Karpas-422 (cell line): ENCODE measurements around the gene CBFA2T2. TPM values are rescaled to one million over a fixed set of nuclear protein-coding genes. Genes with fewer than 3 reads are reported as not detected.

Experiments
- DNase-seq: peaks from one replicate; pipeline ENCODE4 v3.0.0-alpha.2; 2015
- H2AFZ ChIP-seq: fragments of 200-600 bp; sonication (generic); 2 replicates; pipeline ENCODE4 v1.6.1; 2014; ENCODE audit warnings: antibody characterized with exemption, low read length, mixed read lengths
- H3K27ac ChIP-seq: fragments of 200-600 bp; sonication (generic); 2 replicates; pipeline ENCODE4 v1.5.1; 2014; ENCODE audit warnings: mild to moderate bottlenecking, low read length, moderate library complexity
- H3K27me3 ChIP-seq: fragments of 200-600 bp; sonication (generic); 2 replicates; pipeline ENCODE4 v1.6.1; 2014; ENCODE audit warnings: low read length, mixed read lengths
- H3K36me3 ChIP-seq: fragments of 200-600 bp; sonication (generic); 2 replicates; pipeline ENCODE4 v1.6.1; 2014; ENCODE audit warnings: low read length, mixed read lengths; ENCODE audit not compliant: insufficient read depth
- H3K4me1 ChIP-seq: fragments of 200-600 bp; sonication (generic); 2 replicates; pipeline ENCODE4 v1.6.1; 2014; ENCODE audit warnings: mild to moderate bottlenecking, low read length, mixed read lengths
- H3K4me2 ChIP-seq: fragments of 200-600 bp; sonication (generic); 2 replicates; pipeline ENCODE4 v1.6.1; 2014; ENCODE audit warnings: low read length, low read depth, mild to moderate bottlenecking; ENCODE audit not compliant: poor library complexity, severe bottlenecking
- H3K4me3 ChIP-seq: fragments of 200-600 bp; sonication (generic); 2 replicates; pipeline ENCODE4 v1.5.1; 2014; ENCODE audit warnings: mild to moderate bottlenecking, antibody characterized with exemption, low read length, mixed read lengths
- H3K79me2 ChIP-seq: fragments of 200-600 bp; sonication (generic); 2 replicates; pipeline ENCODE4 v1.6.1; 2014; ENCODE audit warnings: mild to moderate bottlenecking, low read length, mixed read lengths
- H3K9ac ChIP-seq: fragments of 200-600 bp; sonication (generic); 2 replicates; pipeline ENCODE4 v1.6.0; 2014; ENCODE audit warnings: low read length
- H3K9me2 ChIP-seq: fragments of 200-600 bp; sonication (generic), shearing (Covaris generic); replicated peaks from 2 replicates; pipeline ENCODE4 v1.6.0; 2014; ENCODE audit warnings: mild to moderate bottlenecking, low read length, moderate library complexity; ENCODE audit not compliant: insufficient read depth
- H3K9me3 ChIP-seq: fragments of 300-700, 200-600 bp; sonication (generic); 2 replicates; pipeline ENCODE4 v1.6.1; 2014; ENCODE audit warnings: low read length, mixed read lengths
- H4K20me1 ChIP-seq: fragments of 200-600 bp; sonication (generic); 2 replicates; pipeline ENCODE4 v1.6.1; 2014; ENCODE audit warnings: mild to moderate bottlenecking, antibody characterized with exemption, low read length, low read depth; ENCODE audit not compliant: insufficient read depth
- total RNA-seq: library from RNA; depleted of rRNA; stranded (reverse); fragments of >200 nt; shearing (Covaris generic); gene quantifications from 2 replicates; pipeline ENCODE4 v1.2.3, GENCODE V29; 2014; ENCODE audit warnings: low replicate concordance

The CBFA2T2 gene
- total RNA-seq, 1 experiment from 2014 or later: 54.8 TPM

DNA sequence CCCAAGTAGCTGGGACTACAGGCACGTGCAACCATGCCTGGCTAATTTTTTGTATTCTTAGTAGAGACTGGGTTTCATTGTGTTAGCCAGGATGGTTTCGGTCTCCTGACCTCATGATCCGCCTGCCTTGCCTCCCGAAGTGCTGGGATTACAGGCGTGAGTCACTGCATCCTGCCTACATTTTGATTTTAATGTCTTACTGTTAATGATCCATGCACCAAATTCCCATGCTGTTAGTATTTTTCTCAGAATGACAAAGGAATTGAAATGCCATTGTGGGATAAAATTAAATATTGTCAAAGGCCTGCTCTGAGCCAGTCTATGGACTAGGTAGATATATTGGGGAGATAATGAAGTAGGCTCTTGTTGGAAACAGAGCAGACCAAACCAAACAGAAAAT is 28.2 kb downstream of the CBFA2T2 start:
- Histone ChIP-seq H2AFZ (no peak overlapping the region), H3K27me3 (no peaks in the 10 kb centered on the region), H4K20me1 (peaks cover 10% of the 10 kb centered on the region), H3K9ac (no peak overlapping the region), H3K79me2 (peaks cover 99% of the 10 kb centered on the region), H3K36me3 (0 out of 2 replicates have a peak, but pooled peaks cover 3% of the 10 kb centered on the region), H3K27ac (no peak overlapping the region), H3K9me3 (no peaks in the 10 kb centered on the region), H3K4me2 (no peak overlapping the region), H3K9me2 (no peaks in the 10 kb centered on the region), H3K4me3 (no peak overlapping the region), H3K4me1 (peaks cover 45% of the 10 kb centered on the region)
- no peak for DNase-seq

DNA sequence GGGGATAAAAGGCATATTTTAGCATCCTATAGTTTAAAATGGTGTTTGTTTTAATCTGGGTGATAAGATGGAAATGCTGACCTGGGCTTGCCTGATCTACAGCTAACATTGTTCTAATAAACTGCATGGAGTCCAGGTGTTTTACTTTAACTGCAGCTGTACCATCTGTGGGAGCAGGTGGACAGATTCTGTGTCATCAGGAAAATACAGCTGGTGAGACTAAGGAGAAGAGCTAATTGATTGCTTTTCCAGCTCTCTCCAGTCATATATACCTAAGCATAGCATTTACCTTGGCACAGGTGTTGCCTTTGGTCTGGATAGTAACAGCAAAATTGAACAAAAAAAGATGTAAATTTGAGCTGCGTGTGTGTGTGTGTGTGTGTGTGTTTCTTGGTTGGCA is 31.6 kb downstream of the CBFA2T2 start:
- H4K20me1 ChIP-seq: peaks cover 8% of the 10 kb centered on the region
- H3K4me1 ChIP-seq: peaks cover 57% of the 10 kb centered on the region
- H3K4me2 ChIP-seq: no peak overlapping the region
- no peaks in the 10 kb centered on the region for H3K9me3 ChIP-seq
- H2AFZ ChIP-seq: no peak overlapping the region
- peak overlapping the region; percentile 52 for H3K27ac ChIP-seq
- H3K4me3 ChIP-seq: no peak overlapping the region
- H3K9me2 ChIP-seq: no peaks in the 10 kb centered on the region
- peaks cover 6% of the 10 kb centered on the region; the same call in 1 of the 2 replicates for H3K36me3 ChIP-seq
- no peak for DNase-seq
- H3K27me3 ChIP-seq: no peaks in the 10 kb centered on the region
- H3K79me2 ChIP-seq: peaks cover 99% of the 10 kb centered on the region
- H3K9ac ChIP-seq: no peak overlapping the region

DNA sequence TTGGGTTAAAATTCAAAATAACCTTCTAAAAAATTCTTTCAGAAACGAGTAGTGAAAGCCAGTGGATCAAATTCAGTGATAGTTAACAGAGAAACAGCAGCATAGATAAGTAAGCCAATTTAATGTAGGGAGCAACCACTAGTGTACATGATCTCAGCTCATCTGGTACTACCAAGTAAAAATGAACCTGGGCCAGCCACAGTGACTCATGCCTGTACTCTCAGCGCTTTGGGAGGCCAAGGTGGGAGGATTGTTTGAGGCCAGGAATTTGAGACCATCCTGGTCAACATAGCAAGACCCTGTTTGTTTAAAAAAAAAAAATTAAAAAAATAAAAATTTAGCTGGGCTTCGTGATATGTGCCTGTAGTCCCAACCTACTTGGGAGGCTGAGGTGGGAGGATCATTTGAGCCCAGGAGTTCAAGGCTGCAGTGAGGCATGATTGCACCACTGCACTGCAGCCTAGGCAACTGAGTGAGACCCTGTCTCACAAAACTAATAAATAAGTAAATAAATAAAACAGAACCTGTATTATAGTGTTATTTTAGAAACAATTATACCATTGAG is 32.4 kb downstream of the CBFA2T2 start:
- DNase-seq: no peak
- H3K4me2 ChIP-seq: no peak overlapping the region
- peaks cover 59% of the 10 kb centered on the region for H3K4me1 ChIP-seq
- peak overlapping the region; percentile 52 for H3K27ac ChIP-seq
- H3K27me3 ChIP-seq: no peaks in the 10 kb centered on the region
- no peak overlapping the region for H3K4me3 ChIP-seq
- H3K36me3 ChIP-seq: peaks cover 6% of the 10 kb centered on the region; the same call in 1 of the 2 replicates
- H3K9ac ChIP-seq: no peak overlapping the region
- H3K9me2 ChIP-seq: no peaks in the 10 kb centered on the region
- H2AFZ ChIP-seq: no peak overlapping the region
- H3K79me2 ChIP-seq: peaks cover 99% of the 10 kb centered on the region
- no peaks in the 10 kb centered on the region for H3K9me3 ChIP-seq
- H4K20me1 ChIP-seq: peaks cover 4% of the 10 kb centered on the region; the same call in 1 of the 2 replicates

DNA sequence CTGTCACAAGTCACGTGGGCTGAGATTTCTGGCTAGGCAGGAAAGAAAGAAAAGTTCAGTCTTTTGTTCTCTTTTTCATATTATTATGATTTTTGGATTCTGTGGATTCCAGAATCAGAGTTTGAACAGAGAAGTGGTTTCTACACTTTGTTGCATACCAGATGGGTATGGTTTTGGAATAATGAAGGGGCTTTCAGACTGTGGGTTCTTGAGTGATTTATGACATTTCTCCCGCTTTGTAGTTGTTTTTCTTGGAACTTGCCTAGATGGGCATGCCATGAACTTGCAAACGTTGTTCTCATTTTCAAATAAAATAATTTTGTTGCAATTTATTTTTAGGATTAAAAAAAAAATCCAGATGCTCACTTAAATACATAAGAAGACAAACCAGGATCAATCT is 34.4 kb downstream of the CBFA2T2 start:
- H3K9me3 ChIP-seq: no peaks in the 10 kb centered on the region
- no peak overlapping the region for H3K4me3 ChIP-seq
- peak overlapping the region; percentile 49 for H3K27ac ChIP-seq
- no peak overlapping the region for H2AFZ ChIP-seq
- no peaks in the 10 kb centered on the region for H3K27me3 ChIP-seq
- no peak overlapping the region for H3K9ac ChIP-seq
- DNase-seq: no peak
- H4K20me1 ChIP-seq: peaks cover 4% of the 10 kb centered on the region; the same call in 1 of the 2 replicates
- H3K4me2 ChIP-seq: no peak overlapping the region
- H3K79me2 ChIP-seq: peaks cover 99% of the 10 kb centered on the region
- no peaks in the 10 kb centered on the region for H3K9me2 ChIP-seq
- H3K4me1 ChIP-seq: peaks cover 74% of the 10 kb centered on the region
- peaks cover 3% of the 10 kb centered on the region; the same call in 1 of the 2 replicates for H3K36me3 ChIP-seq

DNA sequence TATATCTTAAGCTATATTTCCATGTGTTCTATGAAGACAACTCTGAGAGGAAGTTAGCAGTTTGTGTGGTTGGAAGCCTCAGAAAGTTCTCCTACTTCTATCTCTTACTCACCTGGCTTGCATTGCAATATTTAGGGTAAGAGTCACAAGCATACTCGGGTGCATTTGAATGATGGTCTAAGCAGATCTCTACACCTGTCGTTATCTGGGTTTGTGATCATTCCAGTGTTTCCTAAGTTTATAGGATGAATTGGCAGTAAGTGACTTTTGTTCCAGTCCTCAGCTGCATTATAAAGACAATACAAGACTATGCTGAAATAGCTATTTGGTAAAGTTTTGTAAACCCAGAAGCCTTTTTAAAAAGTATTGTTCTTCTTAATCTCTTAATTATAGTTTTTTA is 36.9 kb downstream of the CBFA2T2 start:
- Histone ChIP-seq H3K4me1 (peaks cover 56% of the 10 kb centered on the region), H3K27ac (peak overlapping the region; percentile 10), H3K9me2 (no peaks in the 10 kb centered on the region), H3K79me2 (peaks cover 98% of the 10 kb centered on the region), H3K36me3 (peaks cover 3% of the 10 kb centered on the region; the same call in 1 of the 2 replicates), H3K27me3 (no peaks in the 10 kb centered on the region), H3K9me3 (no peaks in the 10 kb centered on the region), H3K9ac (no peak overlapping the region), H3K4me3 (no peak overlapping the region), H3K4me2 (no peak overlapping the region), H4K20me1 (no peaks in the 10 kb centered on the region; the same call in 1 of the 2 replicates), H2AFZ (no peak overlapping the region)
- DNase-seq: no peak

DNA sequence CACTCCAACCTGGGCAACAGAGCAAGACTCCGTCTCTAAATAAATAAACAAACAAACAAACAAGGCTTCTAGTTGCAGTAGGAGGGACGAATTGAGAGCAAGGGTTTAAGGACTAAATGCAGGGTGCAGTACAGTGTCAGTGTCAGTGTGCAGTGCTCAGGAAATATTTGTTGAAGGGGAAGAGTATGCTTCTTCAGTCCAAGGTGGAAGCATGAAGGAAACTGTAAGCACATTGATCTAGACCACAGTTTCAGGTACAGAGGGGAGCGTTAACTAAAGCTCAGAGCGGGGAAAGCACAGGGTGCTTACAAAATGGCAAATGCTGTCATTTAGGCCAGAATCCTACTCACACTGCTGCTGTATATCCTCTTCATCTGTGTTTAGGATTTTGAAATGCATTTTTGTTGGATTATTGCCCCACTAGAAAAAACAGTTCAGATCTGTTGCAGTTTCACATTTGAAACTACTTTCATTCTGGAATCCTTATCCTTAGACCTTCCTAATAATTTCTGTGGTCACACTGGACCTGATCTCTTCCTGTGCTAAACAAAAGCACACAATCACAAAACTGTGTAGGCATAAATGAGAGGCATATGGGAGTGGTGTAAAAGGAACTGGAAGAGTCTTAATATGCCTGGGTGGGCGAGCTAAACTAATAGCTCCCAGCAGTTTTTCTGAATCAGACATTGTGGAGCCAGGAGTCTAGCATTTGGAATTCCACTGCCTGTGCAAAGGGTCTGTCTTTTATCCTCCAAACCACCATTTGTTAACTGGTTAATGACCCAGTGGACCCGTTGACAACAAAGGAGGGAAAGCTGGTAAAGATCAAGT is 41.4 kb downstream of the CBFA2T2 start:
- peaks cover 14% of the 10 kb centered on the region; the same call in 1 of the 2 replicates for H3K36me3 ChIP-seq
- no peak overlapping the region for H3K9ac ChIP-seq
- H2AFZ ChIP-seq: no peak overlapping the region
- no peak for DNase-seq
- peaks cover 86% of the 10 kb centered on the region for H3K79me2 ChIP-seq
- no peaks in the 10 kb centered on the region for H3K27me3 ChIP-seq
- H3K9me3 ChIP-seq: no peaks in the 10 kb centered on the region
- H3K27ac ChIP-seq: peak overlapping the region; percentile 52; the same call in 1 of the 2 replicates
- peaks cover 31% of the 10 kb centered on the region for H3K4me1 ChIP-seq
- no peaks in the 10 kb centered on the region for H4K20me1 ChIP-seq
- H3K4me3 ChIP-seq: no peak overlapping the region
- H3K9me2 ChIP-seq: no peaks in the 10 kb centered on the region
- H3K4me2 ChIP-seq: no peak overlapping the region

DNA sequence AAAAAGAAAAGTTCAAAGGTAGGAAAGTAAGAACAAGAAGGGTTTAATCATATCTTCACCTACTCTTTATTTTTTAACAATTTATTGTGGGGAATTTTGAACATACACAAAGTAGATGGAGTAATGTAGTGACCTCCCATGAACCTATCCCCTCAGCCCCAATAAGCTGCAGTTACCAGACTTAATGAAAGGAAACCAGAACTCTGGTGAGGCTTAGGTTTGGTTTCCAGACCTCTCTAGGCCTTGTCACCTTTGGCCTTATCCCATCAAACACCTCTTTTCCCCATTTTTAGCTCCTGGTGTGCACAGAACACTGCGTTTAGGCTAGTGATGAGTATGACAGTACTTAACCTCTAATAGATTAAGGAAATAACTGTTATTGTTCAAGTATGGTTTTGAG is 42.0 kb downstream of the CBFA2T2 start:
- Histone ChIP-seq H2AFZ (no peak overlapping the region), H3K36me3 (peaks cover 14% of the 10 kb centered on the region; the same call in 1 of the 2 replicates), H3K9ac (no peak overlapping the region), H3K27me3 (no peaks in the 10 kb centered on the region), H3K4me3 (no peak overlapping the region), H3K9me2 (no peaks in the 10 kb centered on the region), H3K27ac (peak overlapping the region; percentile 52; the same call in 1 of the 2 replicates), H3K4me1 (peaks cover 25% of the 10 kb centered on the region), H4K20me1 (no peaks in the 10 kb centered on the region), H3K9me3 (no peaks in the 10 kb centered on the region), H3K79me2 (peaks cover 79% of the 10 kb centered on the region), H3K4me2 (no peak overlapping the region)
- no peak for DNase-seq

DNA sequence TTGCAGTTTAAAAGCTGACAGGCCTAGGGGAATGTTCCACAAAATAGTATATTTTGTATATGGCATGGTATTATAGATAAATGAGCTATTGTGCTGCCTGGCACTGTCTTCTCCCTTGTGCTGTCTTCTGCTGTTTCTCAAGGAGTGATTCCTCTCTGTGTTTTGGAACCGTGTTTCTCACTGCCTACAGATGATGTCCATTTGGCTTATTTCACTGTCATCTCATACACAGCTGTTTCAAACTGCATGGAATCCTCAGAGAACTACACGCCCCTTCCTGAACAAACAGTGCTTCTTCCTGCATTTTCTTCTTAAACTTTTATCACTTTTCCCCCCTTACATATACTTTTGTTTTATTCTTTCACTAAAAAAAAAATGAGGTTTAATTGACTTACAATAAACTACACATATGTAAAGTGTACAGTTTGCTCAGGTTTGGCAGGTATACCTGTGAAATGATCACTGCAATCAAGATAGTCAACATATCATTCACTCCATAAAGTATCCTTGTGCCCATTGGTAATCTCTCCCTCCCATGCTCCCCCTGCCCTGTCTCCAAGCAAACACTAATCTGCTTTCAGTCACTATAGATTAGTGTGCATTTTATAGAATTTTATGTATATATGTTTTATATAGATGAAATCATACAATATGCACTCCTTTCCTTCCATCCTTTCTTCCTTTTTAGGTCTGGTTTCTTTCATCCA is 43.0 kb downstream of the CBFA2T2 start:
- Histone ChIP-seq H3K9me3 (no peaks in the 10 kb centered on the region), H3K27me3 (no peaks in the 10 kb centered on the region), H3K36me3 (peaks cover 14% of the 10 kb centered on the region; the same call in 1 of the 2 replicates), H3K4me2 (no peak overlapping the region), H3K79me2 (peaks cover 77% of the 10 kb centered on the region), H4K20me1 (no peaks in the 10 kb centered on the region), H3K4me3 (no peak overlapping the region), H3K27ac (peak overlapping the region; percentile 52), H3K9me2 (no peaks in the 10 kb centered on the region), H2AFZ (no peak overlapping the region), H3K4me1 (peaks cover 22% of the 10 kb centered on the region), H3K9ac (no peak overlapping the region)
- DNase-seq: no peak
